B cell (primary cell): ENCODE data around the gene HGS. TPM values are rescaled to one million over a fixed set of nuclear protein-coding genes. Genes with fewer than 3 reads are reported as not detected.

Experiments used
- ATAC-seq: fragments of 200-7000 bp; cut with Tn5 transposase; one replicate; pipeline ENCODE4 v1.10.0; 2021; ENCODE audit warnings: low read depth, mild to moderate bottlenecking, moderate number of reproducible peaks, moderate library complexity
- CTCF ChIA-PET: fragments of 350-600 bp; sonication (Branson Sonifier 250); formaldehyde crosslinking; loops from one replicate; lab custom pipeline; 2021; ENCODE audit warnings: antibody characterized with exemption, inconsistent platforms; lab: Charles Lee
- POLR2A ChIA-PET: fragments of 350-600 bp; sonication (Branson Sonifier 250); formaldehyde crosslinking; loops from one replicate; lab custom pipeline; 2021; ENCODE audit warnings: antibody characterized with exemption; lab: Charles Lee
- DNase-seq: peaks from one replicate; pipeline ENCODE4 v3.0.0; 2013
- H2AFZ ChIP-seq: 2 replicates; pipeline ENCODE4 v1.6.1; 2012; ENCODE audit warnings: mild to moderate bottlenecking, low read depth, low read length; ENCODE audit not compliant: insufficient read depth, poor library complexity, severe bottlenecking
- H3K27ac ChIP-seq, 2 donors: 1 replicate in 1 of 2; 2 replicates in 1 of 2; pipeline ENCODE4 v1.5.1; 2012 to 2013; ENCODE audit warnings: low read length in 2 of 2, mild to moderate bottlenecking in 2 of 2, moderate library complexity in 1 of 2
- H3K27me3 ChIP-seq, 4 experiments: fragments of 200-600 bp in 1 of 4; sonication (generic) in 1 of 4; replicated peaks in 1 of 4; 1 replicate in 2 of 4; 2 replicates in 2 of 4; pipeline versions ENCODE4 v1.6.1 to v1.7.0; 2013 to 2016; ENCODE audit warnings: low read length in 3 of 4, mild to moderate bottlenecking in 2 of 4, mixed read lengths in 1 of 4, moderate library complexity in 1 of 4; ENCODE audit not compliant: insufficient read depth in 4 of 4, control insufficient read depth in 3 of 4; ENCODE audit errors: control extremely low read depth in 1 of 4
- H3K36me3 ChIP-seq, 2 experiments: replicated peaks in 1 of 2; 1 replicate in 1 of 2; 2 replicates in 1 of 2; pipeline versions ENCODE4 v1.6.1 to v1.7.1; 2013; ENCODE audit warnings: low read length in 1 of 2; ENCODE audit not compliant: insufficient read depth in 2 of 2, control insufficient read depth in 1 of 2; ENCODE audit errors: control extremely low read depth in 1 of 2, extremely low read depth in 1 of 2
- H3K4me1 ChIP-seq, 2 donors: fragments of 200-600 bp in 1 of 2; sonication (generic) in 1 of 2; 1 replicate in 1 of 2; 2 replicates in 1 of 2; pipeline versions ENCODE4 v1.5.1 to v1.6.1; 2013 to 2017; ENCODE audit warnings: low read length in 2 of 2; ENCODE audit not compliant: control insufficient read depth in 2 of 2, insufficient read depth in 2 of 2
- H3K4me2 ChIP-seq: replicated peaks from 2 replicates; pipeline ENCODE3; 2012; ENCODE audit warnings: mild to moderate bottlenecking, low read depth, low read length; ENCODE audit not compliant: poor library complexity, severe bottlenecking
- H3K4me3 ChIP-seq, 5 experiments: fragments of 200-600 bp in 1 of 5; sonication (generic) in 1 of 5; 1 replicate in 3 of 5; 2 replicates in 2 of 5; pipeline versions ENCODE4 v1.5.1 to v1.7.0; 2011 to 2016; ENCODE audit warnings: low read length in 4 of 5, mild to moderate bottlenecking in 4 of 5, low read depth in 2 of 5, control low read depth in 1 of 5, moderate library complexity in 1 of 5; ENCODE audit not compliant: insufficient read depth in 1 of 5; ENCODE audit errors: control extremely low read depth in 1 of 5, extremely low read depth in 1 of 5
- H3K79me2 ChIP-seq: fragments of 200-600 bp; sonication (generic); one replicate; pipeline ENCODE4 v1.6.0; 2016; ENCODE audit warnings: low read length; ENCODE audit not compliant: control insufficient read depth, insufficient read depth
- H3K9ac ChIP-seq: fragments of 200-600 bp; sonication (generic); 2 replicates; pipeline ENCODE4 v1.6.1; 2017; ENCODE audit warnings: mild to moderate bottlenecking, low read length, moderate library complexity
- H3K9me3 ChIP-seq, 3 donors: one replicate each; pipeline versions ENCODE4 v1.6.1 to v1.7.1; 2013; ENCODE audit warnings: low read length in 2 of 3; ENCODE audit not compliant: control insufficient read depth in 2 of 3, insufficient read depth in 1 of 3; ENCODE audit errors: control extremely low read depth in 1 of 3
- H4K20me1 ChIP-seq: 2 replicates; pipeline ENCODE4 v1.6.0; 2012; ENCODE audit warnings: mild to moderate bottlenecking, low read length; ENCODE audit not compliant: insufficient read depth, control insufficient read depth, poor library complexity, severe bottlenecking
- H3K27ac Mint-ChIP-seq: one replicate; pipeline ENCODE4 v1.8.0; 2021; ENCODE audit warnings: mixed read lengths
- H3K27me3 Mint-ChIP-seq: one replicate; pipeline ENCODE4 v1.8.0; 2021; ENCODE audit warnings: mixed read lengths
- H3K4me1 Mint-ChIP-seq: one replicate; pipeline ENCODE4 v1.8.0; 2021; ENCODE audit warnings: mixed read lengths
- H3K4me3 Mint-ChIP-seq: one replicate; pipeline ENCODE4 v1.8.0; 2021; ENCODE audit warnings: mixed read lengths
- H3K9me3 Mint-ChIP-seq: one replicate; pipeline ENCODE4 v1.8.0; 2022; ENCODE audit warnings: mixed read lengths; ENCODE audit not compliant: insufficient read depth
- CTCF ChIP-seq: fragments of 200-600 bp; IDR thresholded peaks from one replicate; pipeline ENCODE4 v1.8.0; 2022; ENCODE audit warnings: antibody characterized with exemption, mild to moderate bottlenecking
- EZH2 ChIP-seq: IDR thresholded peaks from 2 replicates; pipeline ENCODE4 v1.6.1; 2012; ENCODE audit warnings: borderline replicate concordance, low read depth, mild to moderate bottlenecking, moderate library complexity, low read length; ENCODE audit not compliant: insufficient read depth, poor library complexity, severe bottlenecking
- WGBS: methylation state at CpG from one replicate; pipeline ENCODE4 v1.1.5; 2013; ENCODE audit warnings: missing lambda C conversion rate; ENCODE audit not compliant: insufficient coverage; 5-methylcytosine and 5-hydroxymethylcytosine counted together
- intact Hi-C: fragments of 100-400 bp; cut with micrococcal nuclease; formaldehyde crosslinking; loops from one replicate; pipeline ENCODE4 v1.10.0; 2022
- polyA plus RNA-seq: library from polyadenylated mRNA; depleted of rRNA; stranded (reverse); fragments of >200 nt; gene quantifications from 2 replicates; pipeline ENCODE4 v1.2.3, GENCODE V29; 2012
- total RNA-seq, 2 donors: library from RNA; stranded (reverse); fragments of 120-200 nt in 1 of 2; gene quantifications; 1 replicate in 1 of 2; 2 replicates in 1 of 2; pipeline versions ENCODE4 v1.2.3 to v1.2.4, GENCODE V29; 2013 to 2022

Gene HGS
- total and polyA plus RNA-seq, 2 donors (not counting 1 experiment from before 2014, with no cell fraction given) = 184 to 220 TPM

GRCh38 chr17:81733507-81734404 is 49.9 kb downstream of the HGS start:
- Histone ChIP-seq H3K9me3 (no peaks in the 10 kb centered on the region), H3K4me2 (no peak overlapping the region), H3K4me1 (peaks cover 6 to 13% of the 10 kb centered on the region in 2 donors), H3K79me2 (no peaks in the 10 kb centered on the region), H3K27me3 (peaks cover 0 to 38% (median 4%) of the 10 kb centered on the region in 4 experiments), H3K9ac (no peak overlapping the region), H3K36me3 (no peaks in the 10 kb centered on the region), H3K27ac (no peak overlapping the region), H2AFZ (no peak overlapping the region), H3K4me3 (no peak overlapping the region), H4K20me1 (no peaks in the 10 kb centered on the region)
- ATAC-seq = peak; percentile 74
- DNase-seq = peak; percentile 68
- ChIA-PET CTCF (interaction anchor here (0.6 to 2.3 kb wide), 3 partner anchors 9 to 121 kb away, joined by 3 to 6 read pairs (median 3); no protein-coding TSS in a partner anchor), POLR2A (no interaction called here)
- TF ChIP-seq EZH2 = no peak
- TF ChIP-seq CTCF = peak; percentile 85
- Mint-ChIP-seq H3K9me3 (no peaks in the 10 kb centered on the region), H3K4me3 (no peak overlapping the region), H3K4me1 (peaks cover 12% of the 10 kb centered on the region), H3K27ac (no peak overlapping the region), H3K27me3 (peaks cover 24% of the 10 kb centered on the region)
- WGBS = 57% methylated on average over 30 of the region's 32 CpGs
- intact Hi-C loops = no loop called here
